Measurements from ENCODE around the gene ANO5.

DNA sequence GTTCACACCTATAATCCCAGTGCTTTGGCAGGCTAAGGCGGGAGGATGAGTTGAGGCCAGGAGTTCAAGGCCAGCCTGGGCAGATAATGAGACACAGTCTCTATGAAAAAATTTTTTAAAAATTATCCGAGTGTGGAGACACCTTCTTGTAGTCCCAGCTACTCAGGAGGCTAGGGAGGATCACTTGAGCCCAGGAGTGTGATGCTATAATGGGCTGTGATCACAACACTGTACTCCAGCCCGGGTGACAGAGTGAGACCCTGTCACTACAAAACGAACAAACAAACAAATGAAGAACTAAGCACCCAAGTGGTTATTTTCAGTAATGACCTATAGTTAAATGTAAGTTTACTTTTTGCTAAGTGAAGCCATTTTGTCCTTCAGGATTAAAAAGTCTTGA lies 32.3 kb downstream of the ANO5 start:
- TF ChIP-seq CTCF (IDR thresholded peaks at IDR 0.05) (no peak), POLR2A (IDR thresholded peaks at IDR 0.05) (no peak)
